Liver (tissue), 9 donors: Measurements from ENCODE around the gene MRPL32. TPM values are rescaled to one million over a fixed set of nuclear protein-coding genes. Genes with fewer than 3 reads are reported as not detected.
A peak's percentile ranks its signal among the peaks of the same experiment; 100 is the strongest.

Experiments
- DNase-seq: peaks from one replicate; pipeline ENCODE4 v3.0.0-alpha.2; 2017; ENCODE audit warnings: low spot score
- H3K27ac ChIP-seq, 2 donors: one replicate each; pipeline ENCODE4 v1.7.0; 2013; ENCODE audit warnings: inconsistent platforms in 2 of 2, low read length in 2 of 2, control low read depth in 1 of 2, low read depth in 1 of 2, mild to moderate bottlenecking in 1 of 2
- H3K27me3 ChIP-seq, 4 donors: one replicate each; pipeline versions ENCODE4 v1.6.1 to v1.7.0; 2013; ENCODE audit warnings: low read length in 3 of 4, inconsistent platforms in 1 of 4, mild to moderate bottlenecking in 1 of 4, moderate library complexity in 1 of 4; ENCODE audit not compliant: control insufficient read depth in 4 of 4, insufficient read depth in 4 of 4
- H3K36me3 ChIP-seq, 4 donors: one replicate each; pipeline versions ENCODE4 v1.6.1 to v1.7.0; 2013; ENCODE audit warnings: low read length in 3 of 4, mild to moderate bottlenecking in 3 of 4, low read depth in 1 of 4, moderate library complexity in 1 of 4; ENCODE audit not compliant: control insufficient read depth in 4 of 4, insufficient read depth in 3 of 4
- H3K4me1 ChIP-seq, 4 donors: one replicate each; pipeline versions ENCODE4 v1.6.1 to v1.7.0; 2013; ENCODE audit warnings: low read length in 3 of 4, mild to moderate bottlenecking in 3 of 4, moderate library complexity in 1 of 4; ENCODE audit not compliant: control insufficient read depth in 4 of 4, insufficient read depth in 4 of 4
- H3K4me3 ChIP-seq, 3 donors: one replicate each; pipeline versions ENCODE4 v1.6.1 to v1.7.0; 2013; ENCODE audit warnings: low read length in 3 of 3, control low read depth in 1 of 3, low read depth in 1 of 3, mild to moderate bottlenecking in 1 of 3
- H3K9ac ChIP-seq, 2 donors: one replicate each; pipeline ENCODE4 v1.7.0; 2013; ENCODE audit warnings: low read length in 2 of 2, mild to moderate bottlenecking in 2 of 2, moderate library complexity in 2 of 2, control low read depth in 1 of 2, low read depth in 1 of 2
- H3K9me3 ChIP-seq, 4 donors: one replicate each; pipeline versions ENCODE4 v1.6.1 to v1.7.0; 2013; ENCODE audit warnings: low read length in 3 of 4; ENCODE audit not compliant: control insufficient read depth in 4 of 4
- CTCF ChIP-seq: fragments of 150-350 bp; IDR thresholded peaks from 2 replicates; pipeline ENCODE4 v1.5.1; 2017; ENCODE audit warnings: improper control_type of control experiment, low read depth, low read length; ENCODE audit not compliant: missing input control
- EGR1 ChIP-seq, 2 donors: IDR thresholded peaks; 2 replicates each; pipeline ENCODE4 v1.6.1; 2016 to 2018; ENCODE audit warnings: antibody characterized with exemption in 2 of 2, low read depth in 2 of 2
- FOXA2 ChIP-seq: IDR thresholded peaks from 2 replicates; pipeline ENCODE4 v1.6.1; 2016; ENCODE audit warnings: antibody characterized with exemption
- GABPA ChIP-seq, 2 donors: IDR thresholded peaks in 1 of 2; conservative IDR thresholded peaks in 1 of 2; 2 replicates each; pipeline ENCODE4 v1.6.1; 2016; ENCODE audit warnings: antibody characterized with exemption in 2 of 2, mild to moderate bottlenecking in 1 of 2, moderate library complexity in 1 of 2
- HNF4A ChIP-seq, 2 donors: conservative IDR thresholded peaks; 2 replicates each; pipeline ENCODE4 v1.6.1; 2016; ENCODE audit warnings: antibody characterized with exemption in 2 of 2, mild to moderate bottlenecking in 2 of 2
- JUND ChIP-seq, 2 donors: IDR thresholded peaks; 2 replicates each; pipeline ENCODE4 v1.6.1; 2016; ENCODE audit warnings: antibody characterized with exemption in 2 of 2
- NR2F2 ChIP-seq: IDR thresholded peaks from 2 replicates; pipeline ENCODE4 v1.6.1; 2016; ENCODE audit warnings: antibody characterized with exemption
- RAD21 ChIP-seq, 2 donors: IDR thresholded peaks; 2 replicates each; pipeline ENCODE4 v1.6.1; 2016; ENCODE audit warnings: antibody characterized with exemption in 2 of 2, mild to moderate bottlenecking in 2 of 2
- RXRA ChIP-seq, 2 donors: IDR thresholded peaks; 2 replicates each; pipeline ENCODE4 v1.6.1; 2017 to 2018; ENCODE audit warnings: antibody characterized with exemption in 2 of 2, mild to moderate bottlenecking in 1 of 2
- TAF1 ChIP-seq: conservative IDR thresholded peaks from 2 replicates; pipeline ENCODE4 v1.6.1; 2016; ENCODE audit warnings: antibody characterized with exemption, mild to moderate bottlenecking
- YY1 ChIP-seq: IDR thresholded peaks from 2 replicates; pipeline ENCODE4 v1.6.1; 2016; ENCODE audit warnings: antibody characterized with exemption, mild to moderate bottlenecking
- ZBTB33 ChIP-seq: IDR thresholded peaks from 2 replicates; pipeline ENCODE4 v1.6.1; 2016; ENCODE audit warnings: antibody characterized with exemption
- WGBS: extraction: QIAGEN DNeasy Blood & Tissue Kit; methylation state at CpG from one replicate; pipeline ENCODE4 v1.1.7; 2013; 5-methylcytosine and 5-hydroxymethylcytosine counted together
- polyA plus RNA-seq, 2 donors: library from polyadenylated mRNA; stranded (reverse) in 1 of 2; unstranded in 1 of 2; fragments of 200-250 nt in 1 of 2; fragments of >200 nt in 1 of 2; fragmentation: Nextera tagmentation in 1 of 2; extraction: Ambion mirVana in 1 of 2; gene quantifications; one replicate each; pipeline versions ENCODE4 v1.2.1 to v1.2.3, GENCODE V29; 2013 to 2015
- total RNA-seq, 2 donors: library from RNA; depleted of rRNA; stranded (reverse); fragments of >200 nt; gene quantifications; one replicate each; pipeline ENCODE4 v1.2.3, GENCODE V29; 2014
- TF ChIP-seq, protein P1 (sequence below): IDR thresholded peaks from 2 replicates; pipeline ENCODE4 v1.6.1; 2016; ENCODE audit warnings: antibody characterized with exemption, mild to moderate bottlenecking
- TF ChIP-seq, protein P2 (sequence below): IDR thresholded peaks from 2 replicates; pipeline ENCODE4 v1.6.1; 2016; ENCODE audit warnings: antibody characterized with exemption
- donor health status: healthy.
- donor health status: healthy.
- donor health status: healthy.
- donor health status: healthy.
- donor health status: healthy.

MRPL32 gene
- total and polyA plus RNA-seq, 4 donors: 23.6 to 94.7 (median 47.9) TPM

DNA sequence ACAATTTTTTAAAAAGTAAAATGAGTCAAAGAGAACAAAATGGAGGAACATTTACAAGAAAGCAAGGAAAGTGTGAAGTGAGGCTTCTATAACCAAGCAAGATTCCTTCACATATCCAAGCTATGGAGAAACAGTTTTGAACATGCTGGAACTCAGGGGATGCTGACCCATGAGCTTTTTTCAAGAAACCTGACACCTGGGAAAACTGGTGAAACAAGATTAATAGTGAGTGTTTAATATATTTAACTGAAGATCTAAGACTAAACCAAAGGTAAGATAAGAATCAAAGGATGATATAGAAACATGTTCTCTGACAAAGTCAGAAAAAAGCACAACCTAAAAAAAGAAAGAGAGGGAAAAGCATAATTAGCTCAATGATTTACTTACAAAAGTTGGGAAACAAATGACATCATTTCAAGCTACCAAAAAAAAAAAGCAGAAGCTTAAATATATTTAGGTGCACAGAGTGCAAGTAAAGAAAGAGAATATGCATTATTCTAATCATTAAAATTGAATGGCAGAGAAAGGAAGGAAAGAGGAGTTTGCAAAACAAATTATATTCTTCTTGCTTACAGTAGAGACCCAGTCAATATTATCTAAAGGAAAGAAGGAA is 45.2 kb upstream of the MRPL32 start:
- Histone ChIP-seq H3K27me3 (no peaks in the 10 kb centered on the region), H3K36me3 (peaks cover 0 to 3% (median 0%) of the 10 kb centered on the region in 4 donors), H3K9me3 (peaks cover 0 to 5% (median under 1%) of the 10 kb centered on the region in 4 donors), H3K4me3 (no peak overlapping the region), H3K9ac (peak overlapping the region in 1 of 2 donors; percentile 66), H3K4me1 (peaks cover 0 to 26% (median 15%) of the 10 kb centered on the region in 4 donors), H3K27ac (peak overlapping the region; percentile 81 to 95)
- no peak for DNase-seq
- TF ChIP-seq HNF4A (conservative IDR thresholded peaks at IDR 0.05) (no peak), FOXA2 (no peak), RXRA (IDR thresholded peaks at IDR 0.05) (no peak), TAF1 (no peak), NR2F2 (no peak), YY1 (no peak), JUND (IDR thresholded peaks at IDR 0.05) (no peak), EGR1 (IDR thresholded peaks at IDR 0.05; ENCODE audit: low read depth in 2 of 2) (no peak), RAD21 (IDR thresholded peaks at IDR 0.05) (no peak), ZBTB33 (no peak), GABPA (IDR thresholded peaks at IDR 0.05 in 1 of 2, conservative IDR thresholded peaks at IDR 0.05 in 1 of 2) (no peak), CTCF (no peak)
- TF ChIP-seq, protein P1, sequence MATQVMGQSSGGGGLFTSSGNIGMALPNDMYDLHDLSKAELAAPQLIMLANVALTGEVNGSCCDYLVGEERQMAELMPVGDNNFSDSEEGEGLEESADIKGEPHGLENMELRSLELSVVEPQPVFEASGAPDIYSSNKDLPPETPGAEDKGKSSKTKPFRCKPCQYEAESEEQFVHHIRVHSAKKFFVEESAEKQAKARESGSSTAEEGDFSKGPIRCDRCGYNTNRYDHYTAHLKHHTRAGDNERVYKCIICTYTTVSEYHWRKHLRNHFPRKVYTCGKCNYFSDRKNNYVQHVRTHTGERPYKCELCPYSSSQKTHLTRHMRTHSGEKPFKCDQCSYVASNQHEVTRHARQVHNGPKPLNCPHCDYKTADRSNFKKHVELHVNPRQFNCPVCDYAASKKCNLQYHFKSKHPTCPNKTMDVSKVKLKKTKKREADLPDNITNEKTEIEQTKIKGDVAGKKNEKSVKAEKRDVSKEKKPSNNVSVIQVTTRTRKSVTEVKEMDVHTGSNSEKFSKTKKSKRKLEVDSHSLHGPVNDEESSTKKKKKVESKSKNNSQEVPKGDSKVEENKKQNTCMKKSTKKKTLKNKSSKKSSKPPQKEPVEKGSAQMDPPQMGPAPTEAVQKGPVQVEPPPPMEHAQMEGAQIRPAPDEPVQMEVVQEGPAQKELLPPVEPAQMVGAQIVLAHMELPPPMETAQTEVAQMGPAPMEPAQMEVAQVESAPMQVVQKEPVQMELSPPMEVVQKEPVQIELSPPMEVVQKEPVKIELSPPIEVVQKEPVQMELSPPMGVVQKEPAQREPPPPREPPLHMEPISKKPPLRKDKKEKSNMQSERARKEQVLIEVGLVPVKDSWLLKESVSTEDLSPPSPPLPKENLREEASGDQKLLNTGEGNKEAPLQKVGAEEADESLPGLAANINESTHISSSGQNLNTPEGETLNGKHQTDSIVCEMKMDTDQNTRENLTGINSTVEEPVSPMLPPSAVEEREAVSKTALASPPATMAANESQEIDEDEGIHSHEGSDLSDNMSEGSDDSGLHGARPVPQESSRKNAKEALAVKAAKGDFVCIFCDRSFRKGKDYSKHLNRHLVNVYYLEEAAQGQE: no peak

- H3K27ac ChIP-seq: no peak overlapping the region
- H3K36me3 ChIP-seq: peaks cover 0 to 5% (median 2%) of the 10 kb centered on the region in 4 donors
- DNase-seq: no peak
- no peak for TF ChIP-seq NR2F2
- TF ChIP-seq, protein P2, sequence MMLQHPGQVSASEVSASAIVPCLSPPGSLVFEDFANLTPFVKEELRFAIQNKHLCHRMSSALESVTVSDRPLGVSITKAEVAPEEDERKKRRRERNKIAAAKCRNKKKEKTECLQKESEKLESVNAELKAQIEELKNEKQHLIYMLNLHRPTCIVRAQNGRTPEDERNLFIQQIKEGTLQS: no peak
- TF ChIP-seq RAD21 (IDR thresholded peaks at IDR 0.05): no peak
- no peak for TF ChIP-seq JUND (IDR thresholded peaks at IDR 0.05)
- H3K27me3 ChIP-seq: no peaks in the 10 kb centered on the region
- H3K9me3 ChIP-seq: peaks cover 3 to 19% (median 10%) of the 10 kb centered on the region in 4 donors
- peaks cover 0 to 9% (median 5%) of the 10 kb centered on the region in 4 donors for H3K4me1 ChIP-seq
- WGBS: 89% methylated on average over 9 of the region's 9 CpGs
- H3K9ac ChIP-seq: no peak overlapping the region
- peak overlapping the region in 2 of 3 donors; percentile 12 to 21 for H3K4me3 ChIP-seq
These were observed 38.6 kb upstream of the MRPL32 start for GRCh38 chr7:42893346-42894240.
